Measurements from ENCODE around the gene NFIB.

Gene NFIB

DNA sequence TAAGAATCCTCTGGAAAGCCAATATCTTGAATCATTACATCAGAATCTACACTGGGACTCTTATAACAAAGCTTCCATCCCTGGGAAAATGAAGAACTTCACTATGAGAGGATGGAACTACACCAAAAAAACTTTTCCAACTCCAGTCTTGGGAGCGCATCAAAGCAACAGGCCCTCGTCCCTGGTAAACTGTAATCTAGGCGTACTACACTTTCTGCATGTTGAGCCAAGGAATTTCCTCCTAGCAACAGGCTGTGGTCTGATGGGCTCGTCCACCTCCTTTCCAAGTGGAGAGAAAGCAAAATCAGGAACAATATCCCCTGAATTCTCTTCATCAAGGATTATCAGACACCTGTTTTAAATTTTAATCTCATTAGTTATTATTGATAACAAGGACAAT, 94.1 kb downstream of the NFIB start:
- CTCF ChIA-PET: no interaction called here
- TF ChIP-seq CTBP1 (IDR thresholded peaks at IDR 0.05; ENCODE audit: borderline replicate concordance) (no peak), L3MBTL2 (conservative IDR thresholded peaks at IDR 0.05) (no peak), SP1 (IDR thresholded peaks at IDR 0.05) (no peak), FOXM1 (IDR thresholded peaks at IDR 0.05; ENCODE audit: borderline replicate concordance) (no peak), BHLHE40 (IDR thresholded peaks at IDR 0.05; ENCODE audit: borderline replicate concordance) (no peak), ELF4 (IDR thresholded peaks at IDR 0.05) (no peak), FOXA1 (IDR thresholded peaks at IDR 0.05) (no peak), ZNF384 (IDR thresholded peaks at IDR 0.05) (no peak), LEF1 (IDR thresholded peaks at IDR 0.05; ENCODE audit: borderline replicate concordance) (no peak), SUZ12 (IDR thresholded peaks at IDR 0.05) (no peak), ARNT (IDR thresholded peaks at IDR 0.05) (no peak), TARDBP (IDR thresholded peaks at IDR 0.05) (no peak), NFRKB (IDR thresholded peaks at IDR 0.05) (no peak), FOXK2 (IDR thresholded peaks at IDR 0.05) (no peak), HDGF (IDR thresholded peaks at IDR 0.05; ENCODE audit: borderline replicate concordance) (no peak)
- TF ChIP-seq, protein P1, sequence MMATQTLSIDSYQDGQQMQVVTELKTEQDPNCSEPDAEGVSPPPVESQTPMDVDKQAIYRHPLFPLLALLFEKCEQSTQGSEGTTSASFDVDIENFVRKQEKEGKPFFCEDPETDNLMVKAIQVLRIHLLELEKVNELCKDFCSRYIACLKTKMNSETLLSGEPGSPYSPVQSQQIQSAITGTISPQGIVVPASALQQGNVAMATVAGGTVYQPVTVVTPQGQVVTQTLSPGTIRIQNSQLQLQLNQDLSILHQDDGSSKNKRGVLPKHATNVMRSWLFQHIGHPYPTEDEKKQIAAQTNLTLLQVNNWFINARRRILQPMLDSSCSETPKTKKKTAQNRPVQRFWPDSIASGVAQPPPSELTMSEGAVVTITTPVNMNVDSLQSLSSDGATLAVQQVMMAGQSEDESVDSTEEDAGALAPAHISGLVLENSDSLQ (IDR thresholded peaks at IDR 0.05): no peak
- no peak for DNase-seq (ENCODE audit: extremely low spot score)
- POLR2A ChIA-PET: no interaction called here

DNA sequence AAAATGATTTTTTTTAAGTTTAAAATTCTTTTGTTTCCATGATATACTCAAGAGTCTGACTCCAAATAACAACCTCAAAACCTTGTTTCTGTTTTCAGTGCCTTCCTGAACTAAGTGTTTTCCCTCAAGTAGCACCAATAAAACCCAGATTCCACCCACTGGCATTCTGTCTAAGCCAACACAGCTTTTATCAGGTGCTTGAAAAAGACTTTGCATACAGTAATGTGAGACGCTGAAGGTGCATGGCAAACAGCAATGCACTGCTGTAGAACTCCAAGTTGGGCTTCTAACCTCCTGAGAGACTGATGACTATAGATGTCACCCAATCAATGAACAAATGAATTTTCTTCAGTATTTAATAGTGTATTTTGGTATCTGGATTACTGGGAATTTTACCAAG, 95.7 kb downstream of the NFIB start:
- ChIA-PET POLR2A (no interaction called here), CTCF (no interaction called here)
- no peak for DNase-seq (ENCODE audit: extremely low spot score)
- no peak for TF ChIP-seq NFRKB (IDR thresholded peaks at IDR 0.05)
- TF ChIP-seq, protein P1 (IDR thresholded peaks at IDR 0.05): no peak
- no peak for TF ChIP-seq TARDBP (IDR thresholded peaks at IDR 0.05)
- no peak for TF ChIP-seq SUZ12 (IDR thresholded peaks at IDR 0.05)
- TF ChIP-seq HDGF (IDR thresholded peaks at IDR 0.05; ENCODE audit: borderline replicate concordance): no peak
- no peak for TF ChIP-seq BHLHE40 (IDR thresholded peaks at IDR 0.05; ENCODE audit: borderline replicate concordance)
- TF ChIP-seq SP1 (IDR thresholded peaks at IDR 0.05): no peak
- TF ChIP-seq ARNT (IDR thresholded peaks at IDR 0.05): no peak
- TF ChIP-seq LEF1 (IDR thresholded peaks at IDR 0.05; ENCODE audit: borderline replicate concordance): no peak
- TF ChIP-seq ZNF384 (IDR thresholded peaks at IDR 0.05): no peak
- TF ChIP-seq CTBP1 (IDR thresholded peaks at IDR 0.05; ENCODE audit: borderline replicate concordance): no peak
- TF ChIP-seq FOXK2 (IDR thresholded peaks at IDR 0.05): no peak
- TF ChIP-seq L3MBTL2 (conservative IDR thresholded peaks at IDR 0.05): no peak
- TF ChIP-seq FOXA1 (IDR thresholded peaks at IDR 0.05): no peak
- TF ChIP-seq FOXM1 (IDR thresholded peaks at IDR 0.05; ENCODE audit: borderline replicate concordance): no peak
- TF ChIP-seq ELF4 (IDR thresholded peaks at IDR 0.05): no peak

DNA sequence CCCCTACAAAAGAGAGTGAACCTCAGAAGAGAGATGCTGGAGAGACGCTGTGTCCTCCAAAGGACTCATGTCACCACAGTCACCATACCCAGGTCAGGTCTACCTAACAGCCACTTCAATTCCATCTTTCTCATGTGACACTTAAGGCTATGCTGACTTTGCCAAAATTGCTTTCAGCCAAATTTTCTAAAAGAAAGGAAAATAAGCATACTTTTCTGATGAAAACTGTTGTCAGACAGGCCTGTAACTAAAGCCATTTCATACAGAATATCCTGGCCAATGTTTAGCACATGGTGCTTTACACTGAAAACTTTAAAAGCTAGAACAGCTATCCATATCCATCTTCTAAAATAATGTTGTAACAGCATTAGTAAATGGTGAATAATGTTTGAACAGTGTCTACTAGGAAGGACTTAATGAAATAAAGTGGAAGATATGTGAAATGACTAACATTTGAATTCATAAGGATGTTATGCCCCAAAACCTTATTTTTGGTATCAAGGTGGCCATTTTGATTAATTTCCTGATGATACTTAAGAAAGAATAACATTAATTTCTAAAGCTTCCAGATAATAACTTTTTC, 97.2 kb downstream of the NFIB start:
- DNase-seq (ENCODE audit: extremely low spot score): no peak
- TF ChIP-seq TARDBP (IDR thresholded peaks at IDR 0.05): no peak
- TF ChIP-seq NFRKB (IDR thresholded peaks at IDR 0.05): no peak
- TF ChIP-seq HDGF (IDR thresholded peaks at IDR 0.05; ENCODE audit: borderline replicate concordance): no peak
- no peak for TF ChIP-seq FOXK2 (IDR thresholded peaks at IDR 0.05)
- TF ChIP-seq, protein P1 (IDR thresholded peaks at IDR 0.05): no peak
- TF ChIP-seq BHLHE40 (IDR thresholded peaks at IDR 0.05; ENCODE audit: borderline replicate concordance): no peak
- TF ChIP-seq L3MBTL2 (conservative IDR thresholded peaks at IDR 0.05): no peak
- no peak for TF ChIP-seq FOXM1 (IDR thresholded peaks at IDR 0.05; ENCODE audit: borderline replicate concordance)
- no peak for TF ChIP-seq SP1 (IDR thresholded peaks at IDR 0.05)
- no peak for TF ChIP-seq LEF1 (IDR thresholded peaks at IDR 0.05; ENCODE audit: borderline replicate concordance)
- TF ChIP-seq SUZ12 (IDR thresholded peaks at IDR 0.05): no peak
- TF ChIP-seq ARNT (IDR thresholded peaks at IDR 0.05): no peak
- no peak for TF ChIP-seq FOXA1 (IDR thresholded peaks at IDR 0.05)
- TF ChIP-seq ELF4 (IDR thresholded peaks at IDR 0.05): no peak
- TF ChIP-seq CTBP1 (IDR thresholded peaks at IDR 0.05; ENCODE audit: borderline replicate concordance): no peak
- no peak for TF ChIP-seq ZNF384 (IDR thresholded peaks at IDR 0.05)
- ChIA-PET CTCF (interaction anchor here (0.6 kb wide), 1 partner anchor 21 kb away, joined by 3 read pairs; no protein-coding TSS in a partner anchor), POLR2A (no interaction called here)

GRCh38 chr9:14215614-14216013, 98.3 kb downstream of the NFIB start:
- POLR2A ChIA-PET: no interaction called here
- CTCF ChIA-PET: interaction anchor here (0.6 kb wide), 1 partner anchor 187 kb away, joined by 3 read pairs; no protein-coding TSS in a partner anchor
- DNase-seq (ENCODE audit: extremely low spot score): no peak
- TF ChIP-seq SP1 (IDR thresholded peaks at IDR 0.05): no peak
- no peak for TF ChIP-seq TARDBP (IDR thresholded peaks at IDR 0.05)
- no peak for TF ChIP-seq FOXM1 (IDR thresholded peaks at IDR 0.05; ENCODE audit: borderline replicate concordance)
- no peak for TF ChIP-seq L3MBTL2 (conservative IDR thresholded peaks at IDR 0.05)
- TF ChIP-seq SUZ12 (IDR thresholded peaks at IDR 0.05): no peak
- TF ChIP-seq FOXA1 (IDR thresholded peaks at IDR 0.05): no peak
- TF ChIP-seq ARNT (IDR thresholded peaks at IDR 0.05): no peak
- TF ChIP-seq HDGF (IDR thresholded peaks at IDR 0.05; ENCODE audit: borderline replicate concordance): no peak
- no peak for TF ChIP-seq CTBP1 (IDR thresholded peaks at IDR 0.05; ENCODE audit: borderline replicate concordance)
- TF ChIP-seq NFRKB (IDR thresholded peaks at IDR 0.05): no peak
- no peak for TF ChIP-seq LEF1 (IDR thresholded peaks at IDR 0.05; ENCODE audit: borderline replicate concordance)
- TF ChIP-seq FOXK2 (IDR thresholded peaks at IDR 0.05): no peak
- TF ChIP-seq BHLHE40 (IDR thresholded peaks at IDR 0.05; ENCODE audit: borderline replicate concordance): no peak
- TF ChIP-seq, protein P1 (IDR thresholded peaks at IDR 0.05): no peak
- TF ChIP-seq ELF4 (IDR thresholded peaks at IDR 0.05): no peak
- no peak for TF ChIP-seq ZNF384 (IDR thresholded peaks at IDR 0.05)

- DNase-seq (ENCODE audit: extremely low spot score): no peak
- ChIA-PET CTCF (interaction anchor here (0.6 kb wide), 1 partner anchor 11 kb away, joined by 3 read pairs; no protein-coding TSS in a partner anchor), POLR2A (no interaction called here)
- TF ChIP-seq FOXA1 (IDR thresholded peaks at IDR 0.05) (no peak), BHLHE40 (IDR thresholded peaks at IDR 0.05; ENCODE audit: borderline replicate concordance) (no peak), FOXM1 (IDR thresholded peaks at IDR 0.05; ENCODE audit: borderline replicate concordance) (no peak), SUZ12 (IDR thresholded peaks at IDR 0.05) (no peak)
These were observed 99.2 kb downstream of the NFIB start for GRCh38 chr9:14214693-14215092.

All from HEK293T (cell line).